BE2C (cell line): Measurements from ENCODE around the gene GGTLC2.
"Not testable (repeated sequence)": the region's sequence is repeated elsewhere in the genome, so short reads cannot be mapped to it uniquely, and the experiment has no call there.

ENCODE experiments used
- DNase-seq: peaks from one replicate; pipeline ENCODE4 v3.0.0-alpha.2; 2020
- H3K27me3 ChIP-seq: fragments of 250-450 bp; sonication (Bioruptor Pico); 2 replicates; pipeline ENCODE4 v1.5.1; 2020; ENCODE audit warnings: mild to moderate bottlenecking
- H3K36me3 ChIP-seq: fragments of 250-450 bp; sonication (Bioruptor Pico); 2 replicates; pipeline ENCODE4 v1.5.1; 2020; ENCODE audit warnings: mild to moderate bottlenecking
- H3K4me1 ChIP-seq: fragments of 250-450 bp; sonication (Bioruptor Pico); 2 replicates; pipeline ENCODE4 v1.5.1; 2020
- H3K4me3 ChIP-seq: 2 replicates; pipeline ENCODE4 v1.5.1; 2011; ENCODE audit warnings: low read depth, low read length
- H3K9me3 ChIP-seq: fragments of 250-450 bp; sonication (Bioruptor Pico); 2 replicates; pipeline ENCODE4 v1.5.1; 2020
- CTCF ChIP-seq: IDR thresholded peaks from 2 replicates; pipeline ENCODE4 v1.5.1; 2012; ENCODE audit warnings: mild to moderate bottlenecking, low read depth, low read length

Gene GGTLC2

GRCh38 chr22:22616636-22617035, 27.8 kb upstream of the GGTLC2 start:
- H3K4me1 ChIP-seq = no peaks in the 10 kb centered on the region
- DNase-seq = no peak
- H3K36me3 ChIP-seq = no peaks in the 10 kb centered on the region
- peaks cover 6% of the 10 kb centered on the region for H3K27me3 ChIP-seq
- H3K4me3 ChIP-seq = no peak overlapping the region
- H3K9me3 ChIP-seq = no peaks in the 10 kb centered on the region
- TF ChIP-seq CTCF = no peak

- peaks cover 6% of the 10 kb centered on the region for H3K27me3 ChIP-seq
- H3K36me3 ChIP-seq = no peaks in the 10 kb centered on the region
- H3K9me3 ChIP-seq = no peaks in the 10 kb centered on the region
- no peak for TF ChIP-seq CTCF
- no peak for DNase-seq
- no peak overlapping the region for H3K4me3 ChIP-seq
- no peaks in the 10 kb centered on the region for H3K4me1 ChIP-seq
Measured at GRCh38 chr22:22618448-22618847, 26.0 kb upstream of the GGTLC2 start.

- TF ChIP-seq CTCF = no peak
- Histone ChIP-seq H3K4me3 (no peak overlapping the region), H3K36me3 (no peaks in the 10 kb centered on the region), H3K9me3 (no peaks in the 10 kb centered on the region), H3K27me3 (peaks cover 6% of the 10 kb centered on the region), H3K4me1 (no peaks in the 10 kb centered on the region)
- DNase-seq = no peak
Measured at GRCh38 chr22:22618923-22619322, 25.5 kb upstream of the GGTLC2 start.

GRCh38 chr22:22619765-22620414, 24.5 kb upstream of the GGTLC2 start:
- no peak for TF ChIP-seq CTCF
- H3K4me1 ChIP-seq = no peaks in the 10 kb centered on the region
- H3K9me3 ChIP-seq = no peaks in the 10 kb centered on the region
- no peak overlapping the region for H3K4me3 ChIP-seq
- no peak for DNase-seq
- H3K36me3 ChIP-seq = no peaks in the 10 kb centered on the region
- H3K27me3 ChIP-seq = peaks cover 6% of the 10 kb centered on the region

- not testable (repeated sequence) for H3K27me3 ChIP-seq, DNase-seq, H3K36me3 ChIP-seq, H3K9me3 ChIP-seq, H3K4me3 ChIP-seq, H3K4me1 ChIP-seq
Measured at GRCh38 chr22:22628546-22629495, 15.6 kb upstream of the GGTLC2 start.

GRCh38 chr22:22631223-22631652, 13.2 kb upstream of the GGTLC2 start:
- not testable (repeated sequence) for H3K4me3 ChIP-seq, H3K36me3 ChIP-seq, H3K27me3 ChIP-seq, H3K9me3 ChIP-seq, H3K4me1 ChIP-seq, DNase-seq

- not testable (repeated sequence) for H3K27me3 ChIP-seq
Measured at GRCh38 chr22:22632226-22632625, 12.2 kb upstream of the GGTLC2 start.

GRCh38 chr22:22633533-22633932, 10.9 kb upstream of the GGTLC2 start:
- H3K36me3 ChIP-seq, H3K4me1 ChIP-seq, H3K4me3 ChIP-seq, H3K9me3 ChIP-seq, DNase-seq, H3K27me3 ChIP-seq: not testable (repeated sequence)

More at GRCh38 chr22:22632226-22632625, 12.2 kb upstream of the GGTLC2 start:
- H3K4me3 ChIP-seq, H3K36me3 ChIP-seq, H3K4me1 ChIP-seq, DNase-seq, H3K9me3 ChIP-seq: not testable (repeated sequence)
